SU-DHL-6 (cell line): ENCODE measurements around the gene MBOAT7.

ENCODE experiments used
- H2AFZ ChIP-seq: fragments of 200-600 bp; sonication (generic); 2 replicates; pipeline ENCODE4 v1.6.1; 2014; ENCODE audit warnings: low read depth, mild to moderate bottlenecking, moderate library complexity, mixed read lengths, antibody characterized with exemption, low read length; ENCODE audit not compliant: severe bottlenecking
- H3F3A ChIP-seq: fragments of 200-600 bp; shearing (Covaris generic); 2 replicates; pipeline ENCODE4 v1.6.0; 2016; ENCODE audit warnings: antibody characterized with exemption, mild to moderate bottlenecking; ENCODE audit not compliant: insufficient read depth
- H3K27ac ChIP-seq: fragments of 200-600 bp; sonication (generic); 2 replicates; pipeline ENCODE4 v1.5.1; 2016; ENCODE audit warnings: low read depth, mild to moderate bottlenecking, low read length, moderate library complexity, mixed read lengths
- H3K27me3 ChIP-seq: fragments of 200-600 bp; sonication (generic), shearing (Covaris generic); 2 replicates; pipeline ENCODE4 v1.6.0; 2014; ENCODE audit warnings: mild to moderate bottlenecking, low read length
- H3K36me3 ChIP-seq: fragments of 200-600 bp; sonication (generic); 2 replicates; pipeline ENCODE4 v1.6.1; 2014; ENCODE audit warnings: mild to moderate bottlenecking, low read length, mixed read lengths
- H3K4me2 ChIP-seq: fragments of 300-600, 200-600 bp; shearing (Covaris generic), sonication (generic); 2 replicates; pipeline ENCODE4 v1.6.0; 2014; ENCODE audit warnings: low read length, low read depth, mild to moderate bottlenecking; ENCODE audit not compliant: poor library complexity, severe bottlenecking
- H3K4me3 ChIP-seq: fragments of 200-600 bp; sonication (generic); 2 replicates; pipeline ENCODE4 v1.5.1; 2014; ENCODE audit warnings: antibody characterized with exemption, low read length, mild to moderate bottlenecking, mixed read lengths; ENCODE audit not compliant: insufficient read depth, poor library complexity, severe bottlenecking
- H3K79me2 ChIP-seq: fragments of 200-600 bp; sonication (generic); 2 replicates; pipeline ENCODE4 v1.6.1; 2014; ENCODE audit warnings: mild to moderate bottlenecking, low read length, moderate library complexity; ENCODE audit not compliant: insufficient read depth
- H3K9ac ChIP-seq: fragments of 200-600 bp; sonication (generic); 2 replicates; pipeline ENCODE4 v1.7.0; 2014; ENCODE audit warnings: mild to moderate bottlenecking, low read length
- H3K9me2 ChIP-seq: fragments of 200-600 bp; sonication (generic); replicated peaks from 2 replicates; pipeline ENCODE4 v1.6.1; 2014; ENCODE audit warnings: low read length; ENCODE audit not compliant: insufficient read depth
- H3K9me3 ChIP-seq: fragments of 200-600 bp; sonication (generic); 2 replicates; pipeline ENCODE4 v1.6.1; 2014; ENCODE audit warnings: low read length, mixed read lengths; ENCODE audit not compliant: insufficient read depth
- H4K20me1 ChIP-seq: fragments of 200-600 bp; sonication (generic); 2 replicates; pipeline ENCODE4 v1.6.1; 2014; ENCODE audit warnings: low read depth, mild to moderate bottlenecking, antibody characterized with exemption, low read length, moderate library complexity, mixed read lengths
- EZH2phosphoT487 ChIP-seq: fragments of 200-600 bp; sonication (generic), shearing (Covaris generic); conservative IDR thresholded peaks from 2 replicates; pipeline ENCODE4 v1.6.1; 2018; ENCODE audit warnings: mild to moderate bottlenecking, antibody characterized with exemption, low read length, moderate library complexity, mixed read lengths
- TF ChIP-seq, protein P1 (sequence below): fragments of 200-600 bp; sonication (generic); IDR thresholded peaks from one replicate; pipeline ENCODE4 v1.5.1; 2017; ENCODE audit warnings: antibody characterized with exemption, mild to moderate bottlenecking, low read length, moderate library complexity; ENCODE audit not compliant: insufficient read depth, poor library complexity, severe bottlenecking

The MBOAT7 gene

DNA sequence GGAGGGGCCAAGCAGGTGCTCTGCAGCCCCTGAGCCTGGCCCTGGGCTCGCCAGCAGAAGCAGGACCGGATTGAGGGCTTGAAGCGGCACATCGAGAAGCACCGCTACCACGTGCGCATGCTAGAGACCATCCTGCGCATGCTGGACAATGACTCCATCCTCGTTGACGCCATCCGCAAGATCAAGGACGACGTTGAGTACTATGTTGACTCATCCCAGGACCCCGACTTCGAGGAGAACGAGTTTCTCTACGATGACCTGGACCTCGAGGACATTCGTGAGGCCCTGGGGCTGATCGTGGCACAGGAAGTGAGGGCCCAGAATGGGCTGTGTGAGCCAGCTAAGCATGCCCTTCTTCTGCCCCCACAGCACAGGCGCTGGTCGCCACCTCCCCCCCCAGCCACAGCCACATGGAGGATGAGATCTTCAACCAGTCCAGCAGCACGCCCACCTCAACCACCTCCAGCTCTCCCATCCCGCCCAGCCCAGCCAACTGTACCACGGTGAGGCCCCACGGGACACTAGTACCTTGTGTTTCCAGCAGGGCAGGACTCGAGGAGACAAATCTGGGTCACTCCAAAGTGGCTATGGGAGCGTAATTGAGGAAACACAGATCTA is 43.7 kb downstream of the MBOAT7 start:
- Histone ChIP-seq H3K4me2 (no peak overlapping the region), H3F3A (no peaks in the 10 kb centered on the region), H3K9me2 (no peaks in the 10 kb centered on the region), H3K9me3 (no peaks in the 10 kb centered on the region), H3K9ac (no peak overlapping the region), H3K79me2 (peaks cover 21% of the 10 kb centered on the region), H3K4me3 (no peak overlapping the region), H3K36me3 (peaks cover 3% of the 10 kb centered on the region; the same call in 1 of the 2 replicates), H3K27me3 (no peaks in the 10 kb centered on the region), H4K20me1 (no peaks in the 10 kb centered on the region; the same call in 1 of the 2 replicates), H3K27ac (no peak overlapping the region), H2AFZ (no peak overlapping the region)
- TF ChIP-seq EZH2phosphoT487, result no peak
- TF ChIP-seq, protein P1, sequence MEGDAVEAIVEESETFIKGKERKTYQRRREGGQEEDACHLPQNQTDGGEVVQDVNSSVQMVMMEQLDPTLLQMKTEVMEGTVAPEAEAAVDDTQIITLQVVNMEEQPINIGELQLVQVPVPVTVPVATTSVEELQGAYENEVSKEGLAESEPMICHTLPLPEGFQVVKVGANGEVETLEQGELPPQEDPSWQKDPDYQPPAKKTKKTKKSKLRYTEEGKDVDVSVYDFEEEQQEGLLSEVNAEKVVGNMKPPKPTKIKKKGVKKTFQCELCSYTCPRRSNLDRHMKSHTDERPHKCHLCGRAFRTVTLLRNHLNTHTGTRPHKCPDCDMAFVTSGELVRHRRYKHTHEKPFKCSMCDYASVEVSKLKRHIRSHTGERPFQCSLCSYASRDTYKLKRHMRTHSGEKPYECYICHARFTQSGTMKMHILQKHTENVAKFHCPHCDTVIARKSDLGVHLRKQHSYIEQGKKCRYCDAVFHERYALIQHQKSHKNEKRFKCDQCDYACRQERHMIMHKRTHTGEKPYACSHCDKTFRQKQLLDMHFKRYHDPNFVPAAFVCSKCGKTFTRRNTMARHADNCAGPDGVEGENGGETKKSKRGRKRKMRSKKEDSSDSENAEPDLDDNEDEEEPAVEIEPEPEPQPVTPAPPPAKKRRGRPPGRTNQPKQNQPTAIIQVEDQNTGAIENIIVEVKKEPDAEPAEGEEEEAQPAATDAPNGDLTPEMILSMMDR, result no peak

DNA sequence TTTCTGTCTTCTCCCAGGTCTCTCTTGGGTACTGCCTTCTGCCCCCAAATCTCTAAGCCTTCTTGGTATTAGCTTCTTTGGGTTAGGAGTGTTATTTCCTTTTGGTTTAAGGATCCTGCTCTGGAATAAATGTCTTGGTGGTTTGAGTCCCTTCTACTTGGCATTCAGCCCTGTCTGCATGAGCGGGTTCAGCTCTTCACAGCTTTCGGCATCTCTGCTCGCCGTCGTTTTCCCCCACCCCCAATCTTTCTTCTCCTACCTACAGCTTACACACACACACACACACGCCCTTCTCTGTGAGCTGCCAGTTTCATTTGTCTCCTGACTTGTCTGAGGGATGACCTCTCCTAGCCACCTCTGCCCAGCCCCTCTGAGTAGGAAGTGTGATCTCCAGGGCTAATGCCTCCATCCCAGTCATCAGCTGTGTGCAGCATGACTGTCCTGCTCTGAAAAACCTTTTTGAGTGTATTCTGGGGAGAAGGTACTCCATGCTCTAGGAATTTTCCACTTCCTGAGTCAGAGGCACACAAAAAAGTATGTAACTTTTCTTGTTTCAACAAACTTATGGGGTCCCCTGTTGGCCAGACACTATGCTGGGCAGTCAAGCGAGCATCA is 47.1 kb downstream of the MBOAT7 start:
- H3K9me2 ChIP-seq, result no peaks in the 10 kb centered on the region
- H3K4me2 ChIP-seq, result no peak overlapping the region
- no peaks in the 10 kb centered on the region; the same call in 1 of the 2 replicates for H4K20me1 ChIP-seq
- peaks cover 50% of the 10 kb centered on the region for H3K79me2 ChIP-seq
- no peak overlapping the region for H2AFZ ChIP-seq
- no peak for TF ChIP-seq EZH2phosphoT487
- TF ChIP-seq, protein P1, result no peak
- H3F3A ChIP-seq, result no peaks in the 10 kb centered on the region
- H3K9ac ChIP-seq, result no peak overlapping the region
- H3K27ac ChIP-seq, result no peak overlapping the region
- no peaks in the 10 kb centered on the region for H3K9me3 ChIP-seq
- H3K4me3 ChIP-seq, result no peak overlapping the region
- H3K36me3 ChIP-seq, result peaks cover 3% of the 10 kb centered on the region; the same call in 1 of the 2 replicates
- no peaks in the 10 kb centered on the region for H3K27me3 ChIP-seq

DNA sequence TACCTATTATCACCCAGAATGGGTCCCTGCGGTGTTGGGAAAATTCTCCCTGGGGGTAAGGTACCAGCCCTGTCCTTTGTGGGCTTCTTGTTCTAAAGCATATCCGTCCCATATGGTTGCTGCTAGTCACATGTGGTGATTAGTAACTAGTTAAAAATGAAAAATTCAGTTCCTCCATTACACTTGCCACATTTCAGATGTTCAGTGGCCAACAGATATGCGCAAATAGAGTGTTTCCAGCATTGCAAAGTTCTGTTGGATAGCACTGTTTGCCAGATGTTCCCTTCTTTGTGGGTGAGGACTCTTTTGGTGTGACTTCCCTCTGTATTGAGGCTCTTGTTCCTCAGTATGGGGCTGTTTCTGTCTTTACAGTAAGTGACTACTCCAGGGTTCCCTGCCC is 48.0 kb downstream of the MBOAT7 start:
- H3K79me2 ChIP-seq, result peaks cover 50% of the 10 kb centered on the region
- no peak overlapping the region for H3K4me3 ChIP-seq
- H3K9ac ChIP-seq, result no peak overlapping the region
- H3K36me3 ChIP-seq, result peaks cover 3% of the 10 kb centered on the region; the same call in 1 of the 2 replicates
- TF ChIP-seq EZH2phosphoT487, result no peak
- TF ChIP-seq, protein P1, result no peak
- H3K27me3 ChIP-seq, result no peaks in the 10 kb centered on the region
- no peaks in the 10 kb centered on the region for H3K9me3 ChIP-seq
- H3K4me2 ChIP-seq, result no peak overlapping the region
- no peaks in the 10 kb centered on the region for H3F3A ChIP-seq
- H4K20me1 ChIP-seq, result no peaks in the 10 kb centered on the region; the same call in 1 of the 2 replicates
- no peak overlapping the region for H2AFZ ChIP-seq
- no peaks in the 10 kb centered on the region for H3K9me2 ChIP-seq
- H3K27ac ChIP-seq, result no peak overlapping the region
